Measurements from ENCODE around the gene LCN15. TPM values are rescaled to one million over a fixed set of nuclear protein-coding genes. Genes with fewer than 3 reads are reported as not detected.

Gene LCN15
- polyA plus RNA-seq, 3 donors: not detected

GRCh38 chr9:136757328-136757727 is 7.0 kb downstream of the LCN15 start:
- no peaks in the 10 kb centered on the region for H3K36me3 ChIP-seq (replicated peaks in 1 of 2; ENCODE audit: control insufficient read depth in 1 of 2, insufficient read depth in 2 of 2, low read length in 2 of 2)
- H3K79me2 ChIP-seq (ENCODE audit: insufficient read depth, low read length): no peaks in the 10 kb centered on the region
- Mint-ChIP-seq H3K4me1 (peaks cover 5% of the 10 kb centered on the region), H3K36me3 (peaks cover 0 to 4% of the 10 kb centered on the region in 2 donors), H3K27ac (peak overlapping the region in 1 of 7 donors; percentile 38), H3K27me3 (ENCODE audit: low read depth in 3 of 3) (peaks cover 0 to 9% (median 4%) of the 10 kb centered on the region in 3 donors), H3K4me3 (no peak overlapping the region), H3K9me3 (peaks cover 15 to 28% (median 23%) of the 10 kb centered on the region in 7 donors)
- H3K4me3 ChIP-seq (replicated peaks in 1 of 3; ENCODE audit: low read depth in 2 of 3, low read length in 3 of 3): no peak overlapping the region
- no peak overlapping the region for H2AFZ ChIP-seq (ENCODE audit: insufficient read depth, low read depth, low read length, poor library complexity, severe bottlenecking)
- H3K4me2 ChIP-seq (replicated peaks; ENCODE audit: extremely low read depth, low read length, poor library complexity, severe bottlenecking): no peak overlapping the region
- H3K4me1 ChIP-seq (ENCODE audit: control insufficient read depth in 1 of 2, insufficient read depth in 2 of 2, low read length in 2 of 2): no peaks in the 10 kb centered on the region
- H3K9ac ChIP-seq (ENCODE audit: insufficient read depth, low read length, poor library complexity, severe bottlenecking): no peak overlapping the region
- 96% methylated on average over 16 of the region's 20 CpGs for WGBS (ENCODE audit: insufficient coverage)
- no peaks in the 10 kb centered on the region for H3K27me3 ChIP-seq (ENCODE audit: control insufficient read depth in 2 of 2, insufficient read depth in 2 of 2, low read length in 2 of 2)
- H3K27ac ChIP-seq (ENCODE audit: low read depth in 1 of 2, low read length in 2 of 2): no peak overlapping the region
- no peak for DNase-seq
- peaks cover 13 to 27% of the 10 kb centered on the region in 2 donors for H3K9me3 ChIP-seq (replicated peaks in 1 of 2; ENCODE audit: control insufficient read depth in 1 of 2, insufficient read depth in 1 of 2, low read length in 2 of 2)
- H4K20me1 ChIP-seq (ENCODE audit: insufficient read depth, low read length): no peaks in the 10 kb centered on the region
- TF ChIP-seq, protein P1, sequence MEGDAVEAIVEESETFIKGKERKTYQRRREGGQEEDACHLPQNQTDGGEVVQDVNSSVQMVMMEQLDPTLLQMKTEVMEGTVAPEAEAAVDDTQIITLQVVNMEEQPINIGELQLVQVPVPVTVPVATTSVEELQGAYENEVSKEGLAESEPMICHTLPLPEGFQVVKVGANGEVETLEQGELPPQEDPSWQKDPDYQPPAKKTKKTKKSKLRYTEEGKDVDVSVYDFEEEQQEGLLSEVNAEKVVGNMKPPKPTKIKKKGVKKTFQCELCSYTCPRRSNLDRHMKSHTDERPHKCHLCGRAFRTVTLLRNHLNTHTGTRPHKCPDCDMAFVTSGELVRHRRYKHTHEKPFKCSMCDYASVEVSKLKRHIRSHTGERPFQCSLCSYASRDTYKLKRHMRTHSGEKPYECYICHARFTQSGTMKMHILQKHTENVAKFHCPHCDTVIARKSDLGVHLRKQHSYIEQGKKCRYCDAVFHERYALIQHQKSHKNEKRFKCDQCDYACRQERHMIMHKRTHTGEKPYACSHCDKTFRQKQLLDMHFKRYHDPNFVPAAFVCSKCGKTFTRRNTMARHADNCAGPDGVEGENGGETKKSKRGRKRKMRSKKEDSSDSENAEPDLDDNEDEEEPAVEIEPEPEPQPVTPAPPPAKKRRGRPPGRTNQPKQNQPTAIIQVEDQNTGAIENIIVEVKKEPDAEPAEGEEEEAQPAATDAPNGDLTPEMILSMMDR (IDR thresholded peaks at IDR 0.05): no peak
- intact Hi-C loops (cut with micrococcal nuclease): no loop called here

- intact Hi-C loops (cut with micrococcal nuclease): no loop called here
- no peaks in the 10 kb centered on the region for H3K4me1 ChIP-seq (ENCODE audit: control insufficient read depth in 1 of 2, insufficient read depth in 2 of 2, low read length in 2 of 2)
- no peaks in the 10 kb centered on the region for H3K79me2 ChIP-seq (ENCODE audit: insufficient read depth, low read length)
- H3K27ac Mint-ChIP-seq: no peak overlapping the region
- H3K4me1 Mint-ChIP-seq: peaks cover 5% of the 10 kb centered on the region
- H3K4me3 Mint-ChIP-seq: no peak overlapping the region
- H3K27me3 Mint-ChIP-seq (ENCODE audit: low read depth in 3 of 3): peaks cover 0 to 10% (median 4%) of the 10 kb centered on the region in 3 donors
- H3K9me3 Mint-ChIP-seq: peaks cover 19 to 33% (median 28%) of the 10 kb centered on the region in 7 donors
- H3K9me3 ChIP-seq (replicated peaks in 1 of 2; ENCODE audit: control insufficient read depth in 1 of 2, insufficient read depth in 1 of 2, low read length in 2 of 2): peaks cover 18 to 31% of the 10 kb centered on the region in 2 donors
- H4K20me1 ChIP-seq (ENCODE audit: insufficient read depth, low read length): no peaks in the 10 kb centered on the region
- H3K36me3 Mint-ChIP-seq: peaks cover 0 to 4% of the 10 kb centered on the region in 2 donors
- H3K27me3 ChIP-seq (ENCODE audit: control insufficient read depth in 2 of 2, insufficient read depth in 2 of 2, low read length in 2 of 2): no peaks in the 10 kb centered on the region
- H2AFZ ChIP-seq (ENCODE audit: insufficient read depth, low read depth, low read length, poor library complexity, severe bottlenecking): no peak overlapping the region
- TF ChIP-seq, protein P1 (IDR thresholded peaks at IDR 0.05): no peak
- no peaks in the 10 kb centered on the region for H3K36me3 ChIP-seq (replicated peaks in 1 of 2; ENCODE audit: control insufficient read depth in 1 of 2, insufficient read depth in 2 of 2, low read length in 2 of 2)
- H3K4me2 ChIP-seq (replicated peaks; ENCODE audit: extremely low read depth, low read length, poor library complexity, severe bottlenecking): no peak overlapping the region
- no peak overlapping the region for H3K9ac ChIP-seq (ENCODE audit: insufficient read depth, low read length, poor library complexity, severe bottlenecking)
- WGBS (ENCODE audit: insufficient coverage): 97% methylated on average over 18 of the region's 18 CpGs
- H3K27ac ChIP-seq (ENCODE audit: low read depth in 1 of 2, low read length in 2 of 2): no peak overlapping the region
- H3K4me3 ChIP-seq (replicated peaks in 1 of 3; ENCODE audit: low read depth in 2 of 3, low read length in 3 of 3): no peak overlapping the region
- DNase-seq: no peak
These were observed 7.5 kb downstream of the LCN15 start for GRCh38 chr9:136756836-136757235.
